ENCODE measurements around the gene SYPL2.

DNA sequence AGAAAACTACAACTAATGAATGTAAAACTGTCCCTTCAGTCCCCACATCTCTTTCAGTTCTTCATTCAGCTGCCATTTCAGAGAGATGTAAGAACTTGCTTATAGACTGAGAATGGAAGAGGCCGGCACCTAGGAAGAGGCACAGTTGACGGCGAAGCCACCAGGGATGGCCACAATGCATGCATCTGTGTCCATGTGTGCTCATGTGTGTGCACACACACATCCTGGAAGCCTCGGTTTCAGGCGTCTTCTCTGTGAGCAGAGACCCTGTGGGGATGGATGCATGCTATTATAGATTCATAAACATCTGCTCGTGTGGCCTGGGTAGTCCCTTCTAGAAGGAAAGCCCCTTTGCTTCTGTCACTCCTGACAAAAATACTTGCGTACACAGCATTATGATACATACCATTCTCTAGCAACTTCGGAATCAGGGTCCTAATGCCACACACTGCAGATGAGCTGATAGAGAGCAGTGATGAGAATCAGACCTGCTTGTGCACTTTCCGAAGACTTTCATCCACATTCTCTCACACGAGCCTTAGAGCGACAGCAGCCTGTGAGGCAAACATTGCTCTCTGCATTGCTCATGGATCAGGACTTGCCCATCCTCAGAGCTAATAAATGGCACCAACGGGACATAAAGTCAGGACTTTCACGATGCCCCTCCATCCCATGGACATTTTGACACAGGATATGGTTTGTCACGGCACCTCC, 60.9 kb downstream of the SYPL2 start:
- TF ChIP-seq, protein P1, sequence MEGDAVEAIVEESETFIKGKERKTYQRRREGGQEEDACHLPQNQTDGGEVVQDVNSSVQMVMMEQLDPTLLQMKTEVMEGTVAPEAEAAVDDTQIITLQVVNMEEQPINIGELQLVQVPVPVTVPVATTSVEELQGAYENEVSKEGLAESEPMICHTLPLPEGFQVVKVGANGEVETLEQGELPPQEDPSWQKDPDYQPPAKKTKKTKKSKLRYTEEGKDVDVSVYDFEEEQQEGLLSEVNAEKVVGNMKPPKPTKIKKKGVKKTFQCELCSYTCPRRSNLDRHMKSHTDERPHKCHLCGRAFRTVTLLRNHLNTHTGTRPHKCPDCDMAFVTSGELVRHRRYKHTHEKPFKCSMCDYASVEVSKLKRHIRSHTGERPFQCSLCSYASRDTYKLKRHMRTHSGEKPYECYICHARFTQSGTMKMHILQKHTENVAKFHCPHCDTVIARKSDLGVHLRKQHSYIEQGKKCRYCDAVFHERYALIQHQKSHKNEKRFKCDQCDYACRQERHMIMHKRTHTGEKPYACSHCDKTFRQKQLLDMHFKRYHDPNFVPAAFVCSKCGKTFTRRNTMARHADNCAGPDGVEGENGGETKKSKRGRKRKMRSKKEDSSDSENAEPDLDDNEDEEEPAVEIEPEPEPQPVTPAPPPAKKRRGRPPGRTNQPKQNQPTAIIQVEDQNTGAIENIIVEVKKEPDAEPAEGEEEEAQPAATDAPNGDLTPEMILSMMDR (IDR thresholded peaks at IDR 0.05), result no peak
- TF ChIP-seq POLR2AphosphoS5 (IDR thresholded peaks at IDR 0.05), result no peak
